Measurements from ENCODE around the gene RGMA. TPM values are rescaled to one million over a fixed set of nuclear protein-coding genes. Genes with fewer than 3 reads are reported as not detected.

Gene RGMA
- total and polyA plus RNA-seq, 2 donors (not counting 1 experiment from before 2014, with no cell fraction given), result 0.27 to 1.5 TPM

GRCh38 chr15:93027413-93027812 is 61.6 kb downstream of the RGMA start:
- Histone ChIP-seq H3K4me2 (ENCODE audit: extremely low read depth, insufficient read depth, low read length) (no peak overlapping the region), H3K4me3 (replicated peaks in 1 of 4; ENCODE audit: control extremely low read depth in 1 of 4, insufficient read depth in 1 of 4, low read depth in 3 of 4, low read length in 4 of 4) (no peak overlapping the region), H3K27ac (ENCODE audit: insufficient read depth, low read length) (no peak overlapping the region), H3K4me1 (ENCODE audit: control insufficient read depth, extremely low read depth, insufficient read depth, low read length) (peaks cover 15% of the 10 kb centered on the region), H4K20me1 (ENCODE audit: control insufficient read depth, extremely low read depth, insufficient read depth, low read length) (no peaks in the 10 kb centered on the region), H3K9ac (ENCODE audit: insufficient read depth, low read length) (no peak overlapping the region), H3K36me3 (ENCODE audit: control insufficient read depth, insufficient read depth, low read length) (peaks cover 20% of the 10 kb centered on the region), H2AFZ (ENCODE audit: low read length) (no peak overlapping the region), H3K79me2 (ENCODE audit: control insufficient read depth, insufficient read depth, low read length) (peaks cover under 1% of the 10 kb centered on the region), H3K27me3 (ENCODE audit: control insufficient read depth, insufficient read depth, low read length) (no peaks in the 10 kb centered on the region), H3K9me3 (ENCODE audit: control insufficient read depth, insufficient read depth, low read depth, low read length) (no peaks in the 10 kb centered on the region)
- peak in 1 of 2 donors; percentile 47 for DNase-seq (ENCODE audit: low read depth in 2 of 2)
- TF ChIP-seq CTCF (conservative IDR thresholded peaks at IDR 0.05 in 1 of 2, IDR thresholded peaks at IDR 0.05 in 1 of 2; ENCODE audit: low read depth in 1 of 2, low read length in 2 of 2) (no peak), EZH2 (IDR thresholded peaks at IDR 0.05; ENCODE audit: low read length, missing control alignments) (no peak)

- Histone ChIP-seq H3K4me3 (replicated peaks in 1 of 4; ENCODE audit: control extremely low read depth in 1 of 4, insufficient read depth in 1 of 4, low read depth in 3 of 4, low read length in 4 of 4) (no peak overlapping the region), H3K79me2 (ENCODE audit: control insufficient read depth, insufficient read depth, low read length) (peaks cover 6% of the 10 kb centered on the region), H3K9me3 (ENCODE audit: control insufficient read depth, insufficient read depth, low read depth, low read length) (no peaks in the 10 kb centered on the region), H3K4me1 (ENCODE audit: control insufficient read depth, extremely low read depth, insufficient read depth, low read length) (peaks cover 15% of the 10 kb centered on the region), H3K4me2 (ENCODE audit: extremely low read depth, insufficient read depth, low read length) (no peak overlapping the region), H2AFZ (ENCODE audit: low read length) (no peak overlapping the region), H3K27me3 (ENCODE audit: control insufficient read depth, insufficient read depth, low read length) (no peaks in the 10 kb centered on the region), H4K20me1 (ENCODE audit: control insufficient read depth, extremely low read depth, insufficient read depth, low read length) (no peaks in the 10 kb centered on the region), H3K9ac (ENCODE audit: insufficient read depth, low read length) (no peak overlapping the region), H3K27ac (ENCODE audit: insufficient read depth, low read length) (no peak overlapping the region), H3K36me3 (ENCODE audit: control insufficient read depth, insufficient read depth, low read length) (peaks cover 30% of the 10 kb centered on the region)
- no peak for TF ChIP-seq CTCF (conservative IDR thresholded peaks at IDR 0.05 in 1 of 2, IDR thresholded peaks at IDR 0.05 in 1 of 2; ENCODE audit: low read depth in 1 of 2, low read length in 2 of 2)
- no peak for TF ChIP-seq EZH2 (IDR thresholded peaks at IDR 0.05; ENCODE audit: low read length, missing control alignments)
- DNase-seq (ENCODE audit: low read depth in 2 of 2), result no peak
Observed at GRCh38 chr15:93026380-93026817, 62.6 kb downstream of the RGMA start.

DNA sequence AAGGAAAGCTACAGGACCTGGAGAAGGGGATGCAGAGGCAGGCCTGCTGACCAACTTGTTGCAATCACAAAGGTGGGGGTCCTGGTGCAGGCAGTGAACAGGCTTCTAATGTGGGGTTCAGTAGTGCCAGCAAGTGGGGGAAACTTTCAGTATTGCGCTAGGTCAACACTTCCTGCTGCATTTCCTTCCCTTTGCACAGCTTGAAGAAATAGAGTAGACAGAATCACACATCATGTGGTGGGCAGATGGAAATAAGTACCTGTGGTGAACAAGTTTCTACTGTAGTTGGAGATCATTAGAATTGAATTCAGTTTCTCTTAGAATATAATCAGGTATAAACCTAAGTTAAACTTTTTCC is 63.4 kb downstream of the RGMA start:
- TF ChIP-seq EZH2 (IDR thresholded peaks at IDR 0.05; ENCODE audit: low read length, missing control alignments), result no peak
- TF ChIP-seq CTCF (conservative IDR thresholded peaks at IDR 0.05 in 1 of 2, IDR thresholded peaks at IDR 0.05 in 1 of 2; ENCODE audit: low read depth in 1 of 2, low read length in 2 of 2), result no peak
- no peaks in the 10 kb centered on the region for H4K20me1 ChIP-seq (ENCODE audit: control insufficient read depth, extremely low read depth, insufficient read depth, low read length)
- no peak overlapping the region for H3K4me2 ChIP-seq (ENCODE audit: extremely low read depth, insufficient read depth, low read length)
- peaks cover 6% of the 10 kb centered on the region for H3K79me2 ChIP-seq (ENCODE audit: control insufficient read depth, insufficient read depth, low read length)
- H3K36me3 ChIP-seq (ENCODE audit: control insufficient read depth, insufficient read depth, low read length), result peaks cover 33% of the 10 kb centered on the region
- no peak for DNase-seq (ENCODE audit: low read depth in 2 of 2)
- H3K9me3 ChIP-seq (ENCODE audit: control insufficient read depth, insufficient read depth, low read depth, low read length), result no peaks in the 10 kb centered on the region
- no peak overlapping the region for H3K4me3 ChIP-seq (replicated peaks in 1 of 4; ENCODE audit: control extremely low read depth in 1 of 4, insufficient read depth in 1 of 4, low read depth in 3 of 4, low read length in 4 of 4)
- H3K9ac ChIP-seq (ENCODE audit: insufficient read depth, low read length), result no peak overlapping the region
- H3K27me3 ChIP-seq (ENCODE audit: control insufficient read depth, insufficient read depth, low read length), result no peaks in the 10 kb centered on the region
- H2AFZ ChIP-seq (ENCODE audit: low read length), result no peak overlapping the region
- H3K4me1 ChIP-seq (ENCODE audit: control insufficient read depth, extremely low read depth, insufficient read depth, low read length), result peaks cover 15% of the 10 kb centered on the region
- no peak overlapping the region for H3K27ac ChIP-seq (ENCODE audit: insufficient read depth, low read length)
